Skeletal muscle tissue (tissue), 4 donors: Measurements from ENCODE around the gene PDGFD. TPM values are rescaled to one million over a fixed set of nuclear protein-coding genes. Genes with fewer than 3 reads are reported as not detected.

Experiments used
- H3K27ac ChIP-seq: one replicate; pipeline ENCODE4 v1.7.0; 2013; ENCODE audit warnings: mild to moderate bottlenecking, low read depth, low read length, inconsistent platforms
- H3K27me3 ChIP-seq, 3 donors: one replicate each; pipeline ENCODE4 v1.7.0; 2013; ENCODE audit warnings: low read length in 3 of 3; ENCODE audit not compliant: control insufficient read depth in 3 of 3, insufficient read depth in 3 of 3
- H3K36me3 ChIP-seq, 3 donors: one replicate each; pipeline ENCODE4 v1.7.0; 2013; ENCODE audit warnings: low read length in 3 of 3; ENCODE audit not compliant: control insufficient read depth in 3 of 3, insufficient read depth in 3 of 3
- H3K4me1 ChIP-seq, 3 donors: one replicate each; pipeline ENCODE4 v1.7.0; 2013; ENCODE audit warnings: low read length in 3 of 3, mild to moderate bottlenecking in 3 of 3; ENCODE audit not compliant: control insufficient read depth in 3 of 3, insufficient read depth in 3 of 3
- H3K4me3 ChIP-seq, 3 donors: one replicate each; pipeline ENCODE4 v1.7.0; 2013; ENCODE audit warnings: low read length in 3 of 3
- H3K9ac ChIP-seq, 3 donors: one replicate each; pipeline ENCODE4 v1.7.0; 2013; ENCODE audit warnings: low read length in 3 of 3, mild to moderate bottlenecking in 3 of 3, moderate library complexity in 2 of 3, low read depth in 1 of 3
- H3K9me3 ChIP-seq, 3 donors: one replicate each; pipeline ENCODE4 v1.7.0; 2013; ENCODE audit warnings: low read length in 3 of 3; ENCODE audit not compliant: control insufficient read depth in 3 of 3
- total RNA-seq: library from RNA; depleted of rRNA; stranded (reverse); fragments of >200 nt; gene quantifications from one replicate; pipeline ENCODE4 v1.2.3, GENCODE V29; 2014
- donor health status: Osteomylitis.

PDGFD gene
- total RNA-seq, 1 donor from 2014 or later = 24.0 TPM

DNA sequence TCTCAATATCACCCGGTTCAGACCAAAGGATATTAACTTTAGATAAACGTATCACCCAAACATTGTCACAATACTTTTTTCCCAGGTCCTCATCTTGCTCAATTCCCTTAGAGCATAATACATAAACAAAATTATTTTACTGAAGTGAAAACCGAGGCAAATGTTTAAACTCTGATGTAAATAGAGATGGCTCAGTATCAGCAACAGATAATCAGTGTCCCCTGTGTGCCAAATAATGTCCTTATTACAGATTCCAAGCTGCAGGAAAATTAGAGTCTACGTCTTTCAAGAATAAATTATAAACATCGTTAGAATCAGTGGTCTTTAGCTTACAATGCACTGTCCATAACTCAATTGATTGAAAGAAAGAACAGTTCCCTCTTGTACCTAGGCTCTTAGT is 77.3 kb downstream of the PDGFD start:
- no peak overlapping the region for H3K4me3 ChIP-seq
- peaks cover 0 to 2% (median 0%) of the 10 kb centered on the region in 3 donors for H3K4me1 ChIP-seq
- H3K36me3 ChIP-seq = no peaks in the 10 kb centered on the region
- H3K27me3 ChIP-seq = no peaks in the 10 kb centered on the region
- no peaks in the 10 kb centered on the region for H3K9me3 ChIP-seq
- H3K9ac ChIP-seq = no peak overlapping the region
- no peak overlapping the region for H3K27ac ChIP-seq

- no peak overlapping the region for H3K4me3 ChIP-seq
- no peak overlapping the region for H3K9ac ChIP-seq
- H3K27me3 ChIP-seq = no peaks in the 10 kb centered on the region
- no peaks in the 10 kb centered on the region for H3K36me3 ChIP-seq
- no peaks in the 10 kb centered on the region for H3K9me3 ChIP-seq
- H3K27ac ChIP-seq = no peak overlapping the region
- no peaks in the 10 kb centered on the region for H3K4me1 ChIP-seq
Observed at GRCh38 chr11:104078995-104079394, 85.0 kb downstream of the PDGFD start.

DNA sequence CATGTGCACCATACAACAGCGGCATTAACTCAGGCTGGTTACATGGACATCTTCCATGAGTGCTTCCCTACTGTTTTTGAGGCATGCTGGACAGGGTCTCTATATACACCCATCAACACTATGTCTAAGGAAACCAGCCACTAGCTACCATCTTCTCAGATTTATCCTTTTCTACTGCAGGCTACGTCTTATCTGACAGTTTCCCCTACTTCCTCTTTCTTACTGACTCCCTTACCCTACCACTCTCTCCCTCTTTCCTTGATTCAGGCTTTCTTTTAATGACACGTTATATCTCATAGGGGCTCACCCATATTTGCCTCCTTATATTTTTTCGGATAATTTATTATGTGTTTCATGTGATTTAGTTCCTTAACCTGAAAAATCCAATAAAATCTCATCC is 85.7 kb downstream of the PDGFD start:
- Histone ChIP-seq H3K36me3 (no peaks in the 10 kb centered on the region), H3K27ac (no peak overlapping the region), H3K27me3 (no peaks in the 10 kb centered on the region), H3K4me3 (no peak overlapping the region), H3K9me3 (no peaks in the 10 kb centered on the region), H3K9ac (no peak overlapping the region), H3K4me1 (no peaks in the 10 kb centered on the region)

GRCh38 chr11:104076455-104076854 is 87.5 kb downstream of the PDGFD start:
- H3K4me3 ChIP-seq = no peak overlapping the region
- H3K9me3 ChIP-seq = no peaks in the 10 kb centered on the region
- H3K27ac ChIP-seq = no peak overlapping the region
- H3K9ac ChIP-seq = no peak overlapping the region
- H3K36me3 ChIP-seq = no peaks in the 10 kb centered on the region
- H3K4me1 ChIP-seq = no peaks in the 10 kb centered on the region
- H3K27me3 ChIP-seq = no peaks in the 10 kb centered on the region

DNA sequence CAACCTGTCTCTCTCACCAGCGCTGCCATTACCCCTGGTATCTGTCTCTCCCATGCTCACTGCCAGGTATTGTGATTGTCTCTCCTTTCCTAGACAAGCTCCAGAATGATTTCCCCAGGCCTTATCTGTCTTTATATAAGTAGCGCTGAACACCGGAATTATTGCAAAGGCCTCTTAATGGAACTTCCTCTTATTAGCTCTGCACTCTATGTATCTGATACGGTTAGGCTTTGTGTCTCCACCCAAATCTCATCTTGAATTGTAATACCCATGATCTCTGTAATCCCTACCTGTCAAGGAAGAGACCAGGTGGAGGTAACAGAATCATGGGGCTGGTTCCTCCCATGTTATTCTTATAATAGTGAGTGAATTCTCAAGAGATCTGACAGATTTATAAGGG is 88.2 kb downstream of the PDGFD start:
- H3K36me3 ChIP-seq = no peaks in the 10 kb centered on the region
- H3K4me3 ChIP-seq = no peak overlapping the region
- no peaks in the 10 kb centered on the region for H3K27me3 ChIP-seq
- no peak overlapping the region for H3K27ac ChIP-seq
- H3K9me3 ChIP-seq = no peaks in the 10 kb centered on the region
- no peak overlapping the region for H3K9ac ChIP-seq
- H3K4me1 ChIP-seq = no peaks in the 10 kb centered on the region

- H3K9me3 ChIP-seq = no peaks in the 10 kb centered on the region
- H3K27me3 ChIP-seq = no peaks in the 10 kb centered on the region
Observed at GRCh38 chr11:104075091-104075490, 88.9 kb downstream of the PDGFD start.

GRCh38 chr11:104073950-104074705 is 89.8 kb downstream of the PDGFD start:
- Histone ChIP-seq H3K4me1 (no peaks in the 10 kb centered on the region), H3K27ac (no peak overlapping the region), H3K9ac (no peak overlapping the region), H3K27me3 (no peaks in the 10 kb centered on the region), H3K36me3 (no peaks in the 10 kb centered on the region), H3K4me3 (no peak overlapping the region), H3K9me3 (no peaks in the 10 kb centered on the region)

More at GRCh38 chr11:104075091-104075490, 88.9 kb downstream of the PDGFD start:
- no peak overlapping the region for H3K9ac ChIP-seq
- H3K36me3 ChIP-seq = no peaks in the 10 kb centered on the region
- H3K4me1 ChIP-seq = no peaks in the 10 kb centered on the region
- H3K27ac ChIP-seq = no peak overlapping the region
- H3K4me3 ChIP-seq = no peak overlapping the region

- Histone ChIP-seq H3K9ac (no peak overlapping the region), H3K27ac (no peak overlapping the region), H3K4me3 (no peak overlapping the region), H3K9me3 (no peaks in the 10 kb centered on the region), H3K27me3 (no peaks in the 10 kb centered on the region), H3K4me1 (no peaks in the 10 kb centered on the region), H3K36me3 (no peaks in the 10 kb centered on the region)
Observed at GRCh38 chr11:104067534-104067933, 96.4 kb downstream of the PDGFD start.

GRCh38 chr11:104064034-104064630 is 99.8 kb downstream of the PDGFD start:
- Histone ChIP-seq H3K4me1 (no peaks in the 10 kb centered on the region), H3K27ac (no peak overlapping the region), H3K4me3 (no peak overlapping the region), H3K36me3 (no peaks in the 10 kb centered on the region), H3K9ac (no peak overlapping the region), H3K27me3 (no peaks in the 10 kb centered on the region), H3K9me3 (no peaks in the 10 kb centered on the region)

- no peak overlapping the region for H3K27ac ChIP-seq
- no peaks in the 10 kb centered on the region for H3K27me3 ChIP-seq
- H3K9ac ChIP-seq = no peak overlapping the region
- H3K36me3 ChIP-seq = no peaks in the 10 kb centered on the region
- H3K9me3 ChIP-seq = no peaks in the 10 kb centered on the region
- no peaks in the 10 kb centered on the region for H3K4me1 ChIP-seq
- no peak overlapping the region for H3K4me3 ChIP-seq
Observed at GRCh38 chr11:104061853-104062521, 102.0 kb downstream of the PDGFD start.
